Neutrophil (primary cell): Measurements from ENCODE around the gene NTF3.

Experiments
- H3K27ac ChIP-seq: fragments of 200-600 bp; sonication (generic); 2 replicates; pipeline ENCODE4 v1.5.1; 2016; ENCODE audit warnings: mild to moderate bottlenecking, moderate library complexity
- H3K27me3 ChIP-seq: fragments of 200-600 bp; sonication (generic); 2 replicates; pipeline ENCODE4 v1.6.0; 2016; ENCODE audit warnings: mild to moderate bottlenecking
- H3K36me3 ChIP-seq: fragments of 200-600 bp; sonication (generic); 2 replicates; pipeline ENCODE4 v1.5.1; 2017
- H3K4me1 ChIP-seq, 2 experiments: fragments of 200-600 bp in 1 of 2; sonication (generic) in 1 of 2; 1 replicate in 1 of 2; 2 replicates in 1 of 2; pipeline versions ENCODE4 v1.5.1 to v1.6.1; 2013 to 2016; ENCODE audit warnings: low read depth in 1 of 2, low read length in 1 of 2, mild to moderate bottlenecking in 1 of 2, moderate library complexity in 1 of 2; ENCODE audit not compliant: control insufficient read depth in 1 of 2, insufficient read depth in 1 of 2
- H3K4me3 ChIP-seq, 2 experiments: fragments of 200-600 bp in 1 of 2; sonication (generic) in 1 of 2; 1 replicate in 1 of 2; 2 replicates in 1 of 2; pipeline ENCODE4 v1.5.1; 2013 to 2016; ENCODE audit warnings: low read depth in 1 of 2, low read length in 1 of 2, mild to moderate bottlenecking in 1 of 2, moderate library complexity in 1 of 2
- H3K9me3 ChIP-seq: fragments of 200-600 bp; sonication (generic); 2 replicates; pipeline ENCODE4 v1.5.1; 2016
- TF ChIP-seq, protein P1 (sequence below): fragments of 200-600 bp; sonication (generic); IDR thresholded peaks from 2 replicates; pipeline ENCODE4 v1.5.1; 2016; ENCODE audit warnings: antibody characterized with exemption

NTF3 gene

DNA sequence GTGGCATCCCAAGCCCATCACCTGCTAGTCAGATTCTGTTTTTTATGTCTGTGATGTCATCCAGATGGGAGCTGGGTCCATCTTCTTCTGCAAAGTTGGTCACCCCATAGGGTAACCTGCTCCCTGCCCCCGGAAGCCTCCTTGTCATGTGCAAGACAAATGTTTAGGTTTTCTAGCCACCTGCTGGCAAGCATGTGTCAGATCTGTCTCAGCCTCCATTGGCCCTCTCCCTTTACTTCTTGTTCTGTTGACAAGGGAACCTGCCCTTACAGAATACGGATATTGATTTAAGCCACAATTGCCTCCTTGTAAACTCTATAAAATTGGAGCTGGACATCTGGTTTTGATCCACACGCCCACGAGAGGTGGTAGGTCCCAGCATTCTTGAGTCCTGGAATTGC lies 7.5 kb downstream of the NTF3 start:
- H3K4me1 ChIP-seq, result no peaks in the 10 kb centered on the region
- H3K36me3 ChIP-seq, result no peaks in the 10 kb centered on the region
- TF ChIP-seq, protein P1, sequence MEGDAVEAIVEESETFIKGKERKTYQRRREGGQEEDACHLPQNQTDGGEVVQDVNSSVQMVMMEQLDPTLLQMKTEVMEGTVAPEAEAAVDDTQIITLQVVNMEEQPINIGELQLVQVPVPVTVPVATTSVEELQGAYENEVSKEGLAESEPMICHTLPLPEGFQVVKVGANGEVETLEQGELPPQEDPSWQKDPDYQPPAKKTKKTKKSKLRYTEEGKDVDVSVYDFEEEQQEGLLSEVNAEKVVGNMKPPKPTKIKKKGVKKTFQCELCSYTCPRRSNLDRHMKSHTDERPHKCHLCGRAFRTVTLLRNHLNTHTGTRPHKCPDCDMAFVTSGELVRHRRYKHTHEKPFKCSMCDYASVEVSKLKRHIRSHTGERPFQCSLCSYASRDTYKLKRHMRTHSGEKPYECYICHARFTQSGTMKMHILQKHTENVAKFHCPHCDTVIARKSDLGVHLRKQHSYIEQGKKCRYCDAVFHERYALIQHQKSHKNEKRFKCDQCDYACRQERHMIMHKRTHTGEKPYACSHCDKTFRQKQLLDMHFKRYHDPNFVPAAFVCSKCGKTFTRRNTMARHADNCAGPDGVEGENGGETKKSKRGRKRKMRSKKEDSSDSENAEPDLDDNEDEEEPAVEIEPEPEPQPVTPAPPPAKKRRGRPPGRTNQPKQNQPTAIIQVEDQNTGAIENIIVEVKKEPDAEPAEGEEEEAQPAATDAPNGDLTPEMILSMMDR, result no peak
- no peak overlapping the region for H3K27ac ChIP-seq
- H3K9me3 ChIP-seq, result no peaks in the 10 kb centered on the region
- peaks cover 67% of the 10 kb centered on the region for H3K27me3 ChIP-seq
- no peak overlapping the region for H3K4me3 ChIP-seq

DNA sequence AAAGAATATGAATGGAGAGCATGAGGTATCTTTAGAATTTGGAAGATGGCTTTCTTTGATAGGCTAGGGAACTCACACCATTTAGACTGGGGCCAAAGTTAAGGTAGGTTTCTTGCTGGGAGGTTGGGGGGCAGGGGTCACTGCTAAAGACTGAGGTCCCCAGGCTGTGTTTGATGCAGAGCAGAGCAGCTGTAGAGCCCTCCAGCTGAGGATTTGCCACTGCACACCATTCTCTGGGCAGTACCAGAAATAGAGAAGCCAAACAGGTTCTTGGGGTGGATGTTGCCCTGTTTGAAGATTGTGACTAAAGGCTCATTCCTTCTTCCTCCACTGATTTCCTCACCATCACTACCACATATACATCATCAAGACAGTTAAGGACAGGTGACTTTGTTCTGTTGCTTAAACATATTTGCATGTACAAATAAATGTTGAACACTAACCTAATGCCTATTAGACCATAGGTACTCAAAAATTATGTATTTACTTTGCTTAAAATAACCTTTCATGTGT lies 7.9 kb downstream of the NTF3 start:
- no peaks in the 10 kb centered on the region for H3K4me1 ChIP-seq
- H3K27ac ChIP-seq, result no peak overlapping the region
- TF ChIP-seq, protein P1, result no peak
- peaks cover 63% of the 10 kb centered on the region for H3K27me3 ChIP-seq
- H3K9me3 ChIP-seq, result no peaks in the 10 kb centered on the region
- H3K36me3 ChIP-seq, result no peaks in the 10 kb centered on the region
- no peak overlapping the region for H3K4me3 ChIP-seq

DNA sequence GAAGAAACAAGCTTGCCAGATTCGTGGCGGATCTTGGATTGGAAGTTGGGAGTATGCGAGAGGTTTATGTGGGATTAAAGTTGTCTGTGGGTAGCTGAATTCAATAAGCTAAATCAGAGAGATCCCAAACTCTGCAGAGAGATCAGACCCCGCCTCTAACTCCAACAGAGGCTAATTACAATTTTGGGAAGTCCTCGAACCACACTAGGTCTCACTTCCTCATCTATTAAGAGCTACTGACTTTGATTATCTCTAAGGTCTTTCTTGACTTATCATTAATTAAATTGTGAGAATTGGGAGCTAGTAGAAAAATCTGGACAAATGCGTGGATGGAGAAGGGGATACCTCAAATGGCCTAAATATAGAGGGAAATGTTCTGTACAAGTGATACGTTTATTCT lies 9.1 kb downstream of the NTF3 start:
- Histone ChIP-seq H3K27ac (no peak overlapping the region), H3K4me1 (no peaks in the 10 kb centered on the region), H3K36me3 (no peaks in the 10 kb centered on the region), H3K9me3 (no peaks in the 10 kb centered on the region), H3K27me3 (peaks cover 58% of the 10 kb centered on the region), H3K4me3 (no peak overlapping the region)
- TF ChIP-seq, protein P1, result no peak

DNA sequence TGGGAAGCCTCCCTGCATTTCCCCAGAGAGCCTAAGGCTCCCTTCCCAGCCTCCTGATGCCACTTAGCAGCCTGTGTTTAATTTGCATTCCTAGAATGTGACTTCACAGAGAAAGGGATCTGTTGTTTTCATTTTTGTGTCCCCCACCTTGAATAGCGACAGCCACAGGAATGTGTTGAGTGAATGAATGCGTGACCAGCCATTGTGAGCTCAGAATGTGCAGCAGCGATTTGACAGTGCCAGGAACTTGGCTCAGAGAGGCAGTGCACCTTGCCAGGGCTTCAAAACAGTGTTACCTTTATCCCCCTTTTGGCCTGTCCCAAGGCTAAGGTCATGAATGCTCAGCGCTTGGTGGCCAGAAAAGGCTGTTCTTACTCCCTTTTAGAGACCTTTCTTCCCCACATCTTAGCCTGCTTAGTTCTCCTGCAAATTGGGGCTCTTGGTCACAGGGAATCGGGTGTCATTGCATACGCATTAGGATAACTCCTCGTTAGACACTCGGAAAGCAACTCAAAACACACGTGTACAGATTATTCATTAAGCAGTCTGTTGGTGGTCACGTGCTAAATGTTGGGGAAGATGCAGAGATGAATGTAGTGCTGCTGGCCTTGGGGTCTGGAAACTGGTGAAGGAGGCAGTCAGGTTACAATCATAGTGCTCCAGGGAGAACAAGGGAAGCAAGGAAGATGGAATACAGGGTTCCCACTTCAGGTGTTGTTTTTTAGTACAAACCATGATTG lies 9.8 kb downstream of the NTF3 start:
- no peaks in the 10 kb centered on the region for H3K4me1 ChIP-seq
- no peaks in the 10 kb centered on the region for H3K9me3 ChIP-seq
- no peak overlapping the region for H3K27ac ChIP-seq
- TF ChIP-seq, protein P1, result no peak
- no peaks in the 10 kb centered on the region for H3K36me3 ChIP-seq
- peaks cover 54% of the 10 kb centered on the region for H3K27me3 ChIP-seq
- H3K4me3 ChIP-seq, result no peak overlapping the region

DNA sequence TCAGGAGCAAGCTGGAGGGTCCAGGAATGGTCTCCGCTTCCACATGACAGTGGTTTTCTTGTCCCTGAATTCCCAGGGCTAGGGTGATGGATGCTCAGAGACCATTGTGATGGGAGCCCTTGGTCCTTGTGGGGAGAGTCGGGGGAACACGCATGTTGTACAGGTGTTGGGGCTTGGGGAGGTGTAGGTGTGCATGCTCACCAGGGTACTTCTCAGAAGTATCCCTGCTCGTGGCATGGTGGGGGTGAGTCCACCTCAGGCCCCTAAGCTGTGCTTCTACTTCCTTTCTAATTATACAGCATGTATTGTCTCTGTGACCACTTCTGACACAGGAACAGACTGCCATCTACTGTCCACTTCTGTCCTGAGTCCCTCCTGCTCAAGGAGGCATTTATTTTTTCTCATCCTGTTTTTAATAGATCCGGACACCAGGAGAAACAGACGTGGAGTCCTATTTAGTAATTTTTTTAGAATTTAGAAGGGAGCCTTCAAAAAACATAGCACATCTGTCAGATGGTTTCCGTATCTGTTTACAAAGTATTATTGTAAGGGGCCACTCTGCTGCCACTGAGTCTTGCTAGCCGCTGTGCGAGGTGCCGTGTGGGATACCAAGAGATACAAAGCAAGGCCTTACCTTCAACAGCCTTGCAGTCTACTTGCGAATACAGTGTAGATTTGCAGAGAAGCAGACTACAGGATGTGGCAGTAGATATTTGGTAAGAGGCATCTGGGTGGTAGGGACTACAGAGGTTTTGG lies 10.5 kb downstream of the NTF3 start:
- Histone ChIP-seq H3K27me3 (peaks cover 52% of the 10 kb centered on the region), H3K4me1 (no peaks in the 10 kb centered on the region), H3K27ac (no peak overlapping the region), H3K9me3 (no peaks in the 10 kb centered on the region), H3K4me3 (no peak overlapping the region), H3K36me3 (no peaks in the 10 kb centered on the region)
- TF ChIP-seq, protein P1, result no peak
